Endothelial cell of umbilical vein (primary cell): ENCODE results near the gene PLIN5. TPM values are rescaled to one million over a fixed set of nuclear protein-coding genes. Genes with fewer than 3 reads are reported as not detected.

Experiments
- BruUV-seq: library from RNA; stranded (reverse); fragments of 400-500 nt; replicated peaks from 2 replicates; lab custom pipeline; 2021; lab: Mats Ljungman, UMichigan
- CTCF ChIA-PET: fragments of 300-600, 350-600 bp; sonication (Branson Sonifier 250); formaldehyde crosslinking; loops from one replicate; lab custom pipeline; 2021; ENCODE audit warnings: antibody characterized with exemption, inconsistent platforms; lab: Charles Lee
- POLR2A ChIA-PET: fragments of 300-600, 350-600 bp; sonication (Branson Sonifier 250); formaldehyde crosslinking; loops from one replicate; lab custom pipeline; 2021; ENCODE audit warnings: antibody characterized with exemption, inconsistent platforms; lab: Charles Lee
- DNase-seq: peaks from one replicate; pipeline ENCODE4 v3.0.0-alpha.2; 2011; ENCODE audit warnings: low read depth, low spot score
- FAIRE-seq: peaks from 2 replicates; lab custom pipeline; 2011; peaks lifted over from hg19 to GRCh38; lab: Jason Lieb, UNC
- H2AFZ ChIP-seq: 2 replicates; pipeline ENCODE4 v1.6.0; 2012; ENCODE audit warnings: low read depth, low read length, control low read depth, inconsistent platforms
- H3K27ac ChIP-seq: 2 replicates; pipeline ENCODE4 v1.5.1; 2011; ENCODE audit warnings: low read depth, mild to moderate bottlenecking, control low read depth, low read length, moderate library complexity; ENCODE audit not compliant: insufficient read depth
- H3K27me3 ChIP-seq, 2 experiments: 2 replicates each; pipeline versions ENCODE4 v1.6.0 to v1.6.1; 2011; ENCODE audit warnings: low read length in 2 of 2, mixed read lengths in 1 of 2; ENCODE audit not compliant: control insufficient read depth in 2 of 2, insufficient read depth in 2 of 2
- H3K36me3 ChIP-seq, 2 experiments: 2 replicates in 1 of 2; 3 replicates in 1 of 2; pipeline ENCODE4 v1.5.1; 2011; ENCODE audit warnings: low read length in 2 of 2, mild to moderate bottlenecking in 1 of 2, moderate library complexity in 1 of 2; ENCODE audit not compliant: control insufficient read depth in 2 of 2, insufficient read depth in 2 of 2; ENCODE audit errors: extremely low read depth in 1 of 2
- H3K4me1 ChIP-seq: 3 replicates; pipeline ENCODE4 v1.5.1; 2011; ENCODE audit warnings: mild to moderate bottlenecking, low read length; ENCODE audit not compliant: control insufficient read depth, insufficient read depth; ENCODE audit errors: extremely low read depth
- H3K4me2 ChIP-seq: 2 replicates; pipeline ENCODE4 v1.6.1; 2011; ENCODE audit warnings: low read length, control low read depth, mixed read lengths; ENCODE audit not compliant: insufficient read depth
- H3K4me3 ChIP-seq, 3 experiments: fragments of 200-600 bp in 1 of 3; sonication (generic), shearing (Covaris generic) in 1 of 3; replicated peaks in 1 of 3; 2 replicates each; pipeline ENCODE4 v1.5.1; 2011 to 2016; ENCODE audit warnings: control low read depth in 3 of 3, low read length in 3 of 3, mild to moderate bottlenecking in 2 of 3, inconsistent platforms in 1 of 3, low read depth in 1 of 3, moderate library complexity in 1 of 3; ENCODE audit not compliant: insufficient read depth in 1 of 3
- H3K79me2 ChIP-seq: 2 replicates; pipeline ENCODE4 v1.6.0; 2012; ENCODE audit warnings: low read length, inconsistent platforms; ENCODE audit not compliant: control insufficient read depth, insufficient read depth
- H3K9ac ChIP-seq: replicated peaks from 2 replicates; pipeline ENCODE3; 2011; ENCODE audit warnings: low read length, control low read depth; ENCODE audit not compliant: insufficient read depth; ENCODE audit errors: extremely low read depth
- H3K9me1 ChIP-seq: replicated peaks from 3 replicates; pipeline ENCODE4 v1.6.0; 2011; ENCODE audit warnings: mild to moderate bottlenecking, low read length; ENCODE audit not compliant: control insufficient read depth, insufficient read depth; ENCODE audit errors: extremely low read depth
- H3K9me3 ChIP-seq: replicated peaks from 2 replicates; pipeline ENCODE4 v1.5.1; 2012; ENCODE audit warnings: low read length, inconsistent platforms; ENCODE audit not compliant: control insufficient read depth, insufficient read depth
- H4K20me1 ChIP-seq: replicated peaks from 2 replicates; pipeline ENCODE3; 2011; ENCODE audit warnings: mild to moderate bottlenecking, low read length; ENCODE audit not compliant: control insufficient read depth, insufficient read depth; ENCODE audit errors: extremely low read depth
- EZH2 ChIP-seq: IDR thresholded peaks from 2 replicates; pipeline ENCODE4 v1.6.1; 2012; ENCODE audit warnings: borderline replicate concordance, low read depth, mild to moderate bottlenecking, moderate library complexity, low read length, inconsistent platforms; ENCODE audit not compliant: severe bottlenecking
- FOS ChIP-seq: IDR thresholded peaks from 2 replicates; pipeline ENCODE4 v1.6.1; 2011; ENCODE audit warnings: mild to moderate bottlenecking, low read length, moderate library complexity, borderline replicate concordance; ENCODE audit not compliant: insufficient read depth
- GATA2 ChIP-seq: IDR thresholded peaks from 2 replicates; pipeline ENCODE4 v1.7.0; 2011; ENCODE audit warnings: low read depth, mild to moderate bottlenecking, moderate library complexity, mixed read lengths, low read length; ENCODE audit not compliant: insufficient read length, insufficient read depth
- JUN ChIP-seq: IDR thresholded peaks from 2 replicates; pipeline ENCODE4 v1.6.1; 2011; ENCODE audit warnings: borderline replicate concordance, low read depth; ENCODE audit not compliant: insufficient read length, insufficient read depth
- MAX ChIP-seq: IDR thresholded peaks from 2 replicates; pipeline ENCODE4 v1.6.1; 2011; ENCODE audit not compliant: insufficient read depth, insufficient read length
- MYC ChIP-seq: IDR thresholded peaks from one replicate; pipeline ENCODE4 v1.6.1; 2011; ENCODE audit warnings: mild to moderate bottlenecking, low read depth, low read length
- POLR2A ChIP-seq: IDR thresholded peaks from 2 replicates; pipeline ENCODE4 v1.6.1; 2012; ENCODE audit warnings: low read depth, mild to moderate bottlenecking, control low read depth, low read length
- POLR2AphosphoS5 ChIP-seq: IDR thresholded peaks from 2 replicates; pipeline ENCODE4 v1.6.1; 2012; ENCODE audit warnings: low read depth, mild to moderate bottlenecking, control low read depth, low read length, moderate library complexity; ENCODE audit not compliant: insufficient read depth
- dilution Hi-C: fragments of 300-500 bp; cut with MboI; formaldehyde crosslinking; loops from one replicate; pipeline ENCODE4 v1.15.0; 2019; ENCODE audit warnings: low sequenced_read_pairs; ENCODE audit not compliant: extremely low pct_ligation_motif_present
- intact Hi-C: fragments of 100-400 bp; cut with micrococcal nuclease; formaldehyde crosslinking; loops from one replicate; pipeline ENCODE4 v1.10.0; 2022
- polyA plus RNA-seq, 4 experiments: library from polyadenylated mRNA; depleted of rRNA in 3 of 4; stranded (reverse) in 3 of 4; unstranded in 1 of 4; fragments of >200 nt; gene quantifications; 2 replicates each; pipeline versions ENCODE4 v1.2.1 to v1.2.3, GENCODE V29; 2011 to 2012; ENCODE audit warnings: missing spikeins in 1 of 4
- total RNA-seq: library from RNA; stranded (reverse); gene quantifications from 2 replicates; pipeline ENCODE4 v1.2.3, GENCODE V29; 2021
- TF ChIP-seq, protein P1 (sequence below), 2 donors: IDR thresholded peaks; 1 replicate in 1 of 2; 2 replicates in 1 of 2; pipeline ENCODE4 v1.5.1; 2011; ENCODE audit warnings: low read length in 2 of 2, mild to moderate bottlenecking in 2 of 2, moderate library complexity in 2 of 2, control low read depth in 1 of 2, inconsistent platforms in 1 of 2, low read depth in 1 of 2; ENCODE audit not compliant: insufficient read depth in 1 of 2; ENCODE audit errors: extremely low read depth in 1 of 2

PLIN5 gene
- total and polyA plus RNA-seq, 2 donors (not counting 3 experiments of a cell fraction or from before 2014, with no cell fraction given) = 0.17 to 0.24 TPM

DNA sequence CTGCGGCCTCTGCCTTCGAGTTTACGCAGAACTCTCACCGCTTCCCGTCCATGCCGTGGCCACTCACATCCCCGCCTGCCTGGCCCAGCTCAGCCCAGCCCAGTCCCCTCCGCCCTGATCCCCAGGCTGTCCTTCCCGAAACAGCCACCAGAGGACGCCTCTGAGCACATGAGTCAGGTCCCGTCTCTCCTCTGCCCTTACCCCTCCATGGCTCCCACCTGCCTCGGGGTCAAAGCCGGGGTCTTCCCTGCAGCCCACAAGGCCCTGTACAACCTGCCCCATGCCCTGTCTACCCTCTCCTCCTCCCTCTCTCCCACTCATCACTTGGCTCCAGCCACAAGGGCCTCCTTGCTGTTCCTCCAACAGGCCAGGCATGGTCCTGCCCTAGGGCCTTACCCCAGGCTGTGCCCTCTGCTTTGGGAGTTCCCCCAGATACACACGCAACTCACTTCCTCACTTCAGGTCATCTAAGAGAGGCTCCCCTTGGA is 32.6 kb upstream of the PLIN5 start:
- Histone ChIP-seq H4K20me1 (no peaks in the 10 kb centered on the region), H3K9me3 (no peaks in the 10 kb centered on the region), H3K9ac (no peak overlapping the region), H3K36me3 (peaks cover 0 to 3% of the 10 kb centered on the region in 2 experiments), H3K27ac (peak overlapping the region; percentile 52), H3K4me1 (peaks cover 19% of the 10 kb centered on the region), H3K27me3 (no peaks in the 10 kb centered on the region), H3K4me3 (no peak overlapping the region), H3K79me2 (peaks cover 3% of the 10 kb centered on the region), H3K9me1 (no peaks in the 10 kb centered on the region), H3K4me2 (no peak overlapping the region), H2AFZ (peak overlapping the region; percentile 9)
- CTCF ChIA-PET = interaction anchor here (0.6 to 7.1 kb wide), 19 partner anchors 8 to 224 kb away, joined by 3 to 66 read pairs (median 6); partner anchors contain the start of genes FEM1A, PLIN5 and SEMA6B
- FAIRE-seq (peak; percentile 78), DNase-seq (peak; percentile 91)
- POLR2A ChIA-PET = no interaction called here
- no TSS peak for BruUV-seq
- intact Hi-C loops (loop anchor here (1.0 kb wide), 2 partner anchors 8 kb away; partner anchors contain the start of gene SEMA6B), dilution Hi-C loops (no loop called here)
- TF ChIP-seq EZH2 (no peak), GATA2 (no peak), MYC (no peak), MAX (peak; percentile 13), POLR2A (peak; percentile 24), JUN (no peak), FOS (no peak), POLR2AphosphoS5 (peak; percentile 55)
- TF ChIP-seq, protein P1, sequence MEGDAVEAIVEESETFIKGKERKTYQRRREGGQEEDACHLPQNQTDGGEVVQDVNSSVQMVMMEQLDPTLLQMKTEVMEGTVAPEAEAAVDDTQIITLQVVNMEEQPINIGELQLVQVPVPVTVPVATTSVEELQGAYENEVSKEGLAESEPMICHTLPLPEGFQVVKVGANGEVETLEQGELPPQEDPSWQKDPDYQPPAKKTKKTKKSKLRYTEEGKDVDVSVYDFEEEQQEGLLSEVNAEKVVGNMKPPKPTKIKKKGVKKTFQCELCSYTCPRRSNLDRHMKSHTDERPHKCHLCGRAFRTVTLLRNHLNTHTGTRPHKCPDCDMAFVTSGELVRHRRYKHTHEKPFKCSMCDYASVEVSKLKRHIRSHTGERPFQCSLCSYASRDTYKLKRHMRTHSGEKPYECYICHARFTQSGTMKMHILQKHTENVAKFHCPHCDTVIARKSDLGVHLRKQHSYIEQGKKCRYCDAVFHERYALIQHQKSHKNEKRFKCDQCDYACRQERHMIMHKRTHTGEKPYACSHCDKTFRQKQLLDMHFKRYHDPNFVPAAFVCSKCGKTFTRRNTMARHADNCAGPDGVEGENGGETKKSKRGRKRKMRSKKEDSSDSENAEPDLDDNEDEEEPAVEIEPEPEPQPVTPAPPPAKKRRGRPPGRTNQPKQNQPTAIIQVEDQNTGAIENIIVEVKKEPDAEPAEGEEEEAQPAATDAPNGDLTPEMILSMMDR (IDR thresholded peaks at IDR 0.05; ENCODE audit: extremely low read depth in 1 of 2, insufficient read depth in 1 of 2, low read depth in 1 of 2, low read length in 2 of 2) = peak; percentile 94 to 98
